LHCN-M2 (cell line): ENCODE data around the gene GNG5. TPM values are rescaled to one million over a fixed set of nuclear protein-coding genes. Genes with fewer than 3 reads are reported as not detected.
A peak's percentile ranks its signal among the peaks of the same experiment; 100 is the strongest.
"Not testable (repeated sequence)": the region's sequence is repeated elsewhere in the genome, so short reads cannot be mapped to it uniquely, and the experiment has no call there.

Experiments
- DNase-seq: peaks from one replicate; pipeline ENCODE4 v3.0.0-alpha.2; 2012; ENCODE audit warnings: low read depth
- total RNA-seq: library from RNA; depleted of rRNA; stranded (reverse); fragments of >200 nt; gene quantifications from 2 replicates; pipeline ENCODE4 v1.2.3, GENCODE V29; 2014; rRNA removed

The GNG5 gene
- total RNA-seq, 1 experiment from 2014 or later = 70.8 TPM

DNA sequence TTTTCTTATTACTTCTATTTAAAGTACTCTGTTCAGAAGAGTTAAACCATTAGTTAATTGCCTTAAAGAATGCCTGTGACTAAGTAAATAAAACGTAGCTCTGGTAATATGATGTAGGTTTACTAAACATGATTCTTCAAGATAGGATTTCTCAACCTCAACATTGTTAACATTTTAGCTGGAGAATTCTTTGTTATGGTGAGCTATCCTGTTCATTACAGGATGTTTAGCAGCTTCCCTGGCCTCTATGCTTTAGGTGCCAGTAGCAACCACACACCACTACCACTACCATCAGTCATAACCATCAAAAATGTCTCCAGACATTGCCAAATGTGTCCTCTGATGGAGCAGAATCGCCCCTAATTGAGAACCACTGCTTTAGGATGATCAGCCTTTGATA, 16.6 kb downstream of the GNG5 start:
- DNase-seq = no peak

DNA sequence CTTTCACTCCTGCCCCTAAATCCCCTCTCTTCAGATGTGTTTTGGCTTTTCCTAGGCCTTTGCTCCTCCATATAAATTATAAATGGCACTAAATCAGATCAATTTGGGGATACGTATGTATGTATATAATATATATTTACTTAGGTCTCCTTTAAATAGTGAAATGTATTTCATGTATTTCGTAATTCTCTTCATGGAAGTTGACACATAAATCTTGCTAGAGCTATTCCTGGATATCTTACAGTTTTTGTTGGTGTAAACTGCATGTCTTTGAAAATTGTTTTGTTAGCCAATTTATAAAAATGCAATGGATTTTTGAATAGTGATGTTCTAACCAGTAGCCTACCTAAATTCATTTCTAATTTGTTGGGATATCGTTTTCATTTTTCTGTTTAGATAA, 18.3 kb downstream of the GNG5 start:
- no peak for DNase-seq

DNA sequence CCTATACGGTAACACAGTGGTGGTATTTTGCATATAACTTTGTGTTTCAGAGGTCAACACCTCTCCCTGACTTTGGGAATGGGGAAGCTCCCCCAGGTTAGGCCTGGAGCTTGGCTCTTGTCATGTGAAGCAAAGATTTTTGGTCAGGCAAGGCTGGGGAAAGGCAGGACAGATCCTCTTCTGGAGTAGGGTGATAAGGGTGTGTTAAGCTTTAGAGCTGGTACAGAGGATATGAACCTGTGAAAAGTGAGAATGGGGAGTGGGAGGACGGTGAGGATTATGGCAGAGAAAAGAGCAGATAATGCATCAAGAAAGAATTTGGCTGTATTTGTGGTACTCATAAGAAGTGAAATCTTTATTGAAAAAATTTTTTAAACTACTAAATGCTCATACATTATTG, 25.1 kb downstream of the GNG5 start:
- no peak for DNase-seq

DNA sequence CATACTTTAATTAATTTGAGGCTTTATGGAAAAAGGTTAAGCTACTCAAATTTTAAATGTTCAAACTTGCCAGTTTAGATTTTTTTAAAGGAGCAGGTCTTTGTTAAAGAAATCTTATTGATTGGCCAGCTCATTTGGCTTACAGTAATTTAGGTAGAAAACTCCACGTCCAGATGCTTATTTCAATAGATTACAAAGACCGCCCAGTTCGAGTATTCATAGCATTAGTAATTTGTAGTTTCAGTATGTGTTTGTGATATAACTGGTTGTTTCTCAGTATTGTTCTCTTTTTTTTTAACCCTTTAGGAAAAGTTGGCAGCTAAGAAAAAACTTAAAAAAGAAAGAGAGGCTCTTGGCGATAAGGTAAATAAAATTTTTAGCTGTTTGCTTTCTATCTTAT, 25.7 kb downstream of the GNG5 start:
- DNase-seq = no peak

DNA sequence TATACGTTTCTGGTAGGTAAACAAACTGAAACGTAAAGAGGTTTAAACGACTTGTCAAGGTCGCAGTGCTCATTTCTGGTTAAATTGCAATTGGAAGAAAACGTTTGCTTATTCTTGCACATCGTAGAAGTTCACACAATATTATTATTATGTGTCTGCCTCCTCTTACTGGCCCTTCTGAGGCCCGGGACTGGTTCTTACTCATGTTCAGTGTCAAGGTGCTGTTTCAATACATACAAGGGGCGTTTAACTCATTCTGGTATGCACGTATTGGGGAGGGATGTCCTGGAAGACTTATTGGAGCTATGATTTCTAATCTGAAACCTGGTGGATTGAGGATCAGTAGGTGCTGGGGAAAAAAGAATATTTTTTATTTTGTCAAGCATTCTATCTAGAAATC, 26.4 kb downstream of the GNG5 start:
- no peak for DNase-seq

GRCh38 chr1:84478876-84479868, 27.2 kb downstream of the GNG5 start, which contains the start of gene RPF1:
RPF1 (plus strand) TSS chr1:84479266; CDS start chr1:84479282, 16 bp downstream.
- DNase-seq = peak; percentile 87

DNA sequence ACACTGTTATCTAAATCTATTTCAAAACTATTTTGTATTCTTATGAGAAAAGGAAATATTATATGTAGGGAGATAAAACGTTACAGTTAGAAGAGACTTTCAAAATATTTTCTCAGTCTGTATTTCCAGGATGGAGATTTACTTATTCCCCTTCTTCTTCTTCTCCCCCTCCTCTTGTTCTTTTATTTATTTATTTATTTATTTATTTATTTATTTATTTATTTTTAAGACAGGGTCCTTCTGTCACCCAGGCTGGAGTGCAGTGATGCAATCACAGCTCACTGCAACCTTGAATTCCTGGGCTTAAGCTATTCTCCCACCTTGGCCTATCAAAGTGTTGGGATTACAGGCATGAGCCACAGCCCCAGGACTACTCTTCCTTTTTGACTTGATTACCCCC, 30.2 kb downstream of the GNG5 start:
- no peak for DNase-seq

- DNase-seq = no peak
These were observed 39.1 kb downstream of the GNG5 start for GRCh38 chr1:84467298-84467697.

GRCh38 chr1:84462118-84462517, 44.3 kb downstream of the GNG5 start:
- no peak for DNase-seq

- no peak for DNase-seq
These were observed 53.9 kb downstream of the GNG5 start for GRCh38 chr1:84452436-84452835.

GRCh38 chr1:84450910-84451309, 55.5 kb downstream of the GNG5 start:
- DNase-seq = peak; percentile 15

DNA sequence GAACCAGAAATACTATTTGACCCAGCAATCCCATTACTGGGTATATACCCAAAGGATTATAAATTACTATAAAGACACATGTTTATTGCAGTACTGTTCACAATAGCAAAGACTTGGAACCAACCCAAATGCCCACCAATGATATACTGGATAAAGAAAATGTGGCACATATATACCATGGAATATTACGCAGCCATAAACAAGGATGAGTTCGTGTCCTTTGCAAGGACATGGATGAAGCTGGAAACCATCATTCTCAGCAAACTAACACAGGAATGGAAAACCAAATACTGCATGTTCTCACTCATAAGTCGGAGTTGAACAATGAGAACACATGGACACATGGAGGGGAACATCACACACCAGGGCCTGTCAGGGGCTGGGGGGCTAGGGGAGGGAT, 57.7 kb downstream of the GNG5 start:
- DNase-seq = not testable (repeated sequence)

Other genes starting within 250 kb of the GNG5 start
- gene SAMD13, start 204.9 kb downstream of the GNG5 start, total RNA-seq = 0.58 and 0.98 TPM in 2 replicates
- not detected in 2 replicates for gene DNASE2B, start 108.1 kb downstream of the GNG5 start, total RNA-seq
- 46.4 and 46.8 TPM in 2 replicates for gene RPF1, start 27.3 kb downstream of the GNG5 start, total RNA-seq
- gene SPATA1, start 195 bp downstream of the GNG5 start, total RNA-seq = 0.63 TPM in 1 of 2 replicates, not detected in the other
- gene CTBS, start 67.9 kb upstream of the GNG5 start, total RNA-seq = 7.1 and 9.6 TPM in 2 replicates
- 24.7 and 26.9 TPM in 2 replicates for gene SSX2IP, start 183.9 kb upstream of the GNG5 start, total RNA-seq